Effector CD8-positive, alpha-beta T cell (primary cell): ENCODE measurements around the gene C4B.
"Not testable (repeated sequence)": the region's sequence is repeated elsewhere in the genome, so short reads cannot be mapped to it uniquely, and the experiment has no call there.

Experiments
- DNase-seq: peaks from one replicate; lab custom pipeline; 2025; lab: John Stamatoyannopoulos, UW

C4B gene

GRCh38 chr6:32050562-32050961, 36.0 kb downstream of the C4B start:
- no peak for DNase-seq

- DNase-seq = not testable (repeated sequence)
Observed at GRCh38 chr6:32052626-32053025, 38.0 kb downstream of the C4B start.

GRCh38 chr6:32053314-32053713, 38.7 kb downstream of the C4B start:
- not testable (repeated sequence) for DNase-seq

GRCh38 chr6:32055756-32056155, 41.2 kb downstream of the C4B start:
- DNase-seq = not testable (repeated sequence)

- no peak for DNase-seq
Observed at GRCh38 chr6:32056254-32056653, 41.7 kb downstream of the C4B start.

GRCh38 chr6:32057966-32058365, 43.4 kb downstream of the C4B start:
- no peak for DNase-seq

- no peak for DNase-seq
Observed at GRCh38 chr6:32058511-32058963, 43.9 kb downstream of the C4B start.

GRCh38 chr6:32060966-32061655, 46.5 kb downstream of the C4B start:
- no peak for DNase-seq

- no peak for DNase-seq
Observed at GRCh38 chr6:32064706-32065105, 50.1 kb downstream of the C4B start.

GRCh38 chr6:32067521-32067920, 52.9 kb downstream of the C4B start:
- DNase-seq = not testable (repeated sequence)

- not testable (repeated sequence) for DNase-seq
Observed at GRCh38 chr6:32068315-32068714, 53.7 kb downstream of the C4B start.

GRCh38 chr6:32068867-32069266, 54.3 kb downstream of the C4B start:
- no peak for DNase-seq

GRCh38 chr6:32069460-32069859, 54.9 kb downstream of the C4B start:
- DNase-seq = no peak

- no peak for DNase-seq
Observed at GRCh38 chr6:32069878-32070515, 55.4 kb downstream of the C4B start.

GRCh38 chr6:32070814-32071543, 56.4 kb downstream of the C4B start:
- DNase-seq = no peak

- DNase-seq = no peak
Observed at GRCh38 chr6:32073101-32073500, 58.5 kb downstream of the C4B start.

- no peak for DNase-seq
Observed at GRCh38 chr6:32073613-32074012, 59.0 kb downstream of the C4B start.

- no peak for DNase-seq
Observed at GRCh38 chr6:32074996-32075532, 60.5 kb downstream of the C4B start.

GRCh38 chr6:32075781-32076180, 61.2 kb downstream of the C4B start:
- DNase-seq = no peak

GRCh38 chr6:32076321-32076809, 61.8 kb downstream of the C4B start:
- no peak for DNase-seq

- DNase-seq = no peak
Observed at GRCh38 chr6:32079566-32080290, 65.1 kb downstream of the C4B start.
